Skeletal muscle satellite cell (primary cell): ENCODE data around the gene HACE1. TPM values are rescaled to one million over a fixed set of nuclear protein-coding genes. Genes with fewer than 3 reads are reported as not detected.
"Not testable (repeated sequence)": the region's sequence is repeated elsewhere in the genome, so short reads cannot be mapped to it uniquely, and the experiment has no call there.

Experiments
- H3K27me3 ChIP-seq: 2 replicates; pipeline ENCODE4 v1.7.0; 2013; ENCODE audit warnings: low read length; ENCODE audit not compliant: control insufficient read depth, insufficient read depth
- H3K36me3 ChIP-seq: 2 replicates; pipeline ENCODE4 v1.7.0; 2013; ENCODE audit warnings: mild to moderate bottlenecking, control low read depth, low read length; ENCODE audit not compliant: insufficient read depth
- H3K4me1 ChIP-seq: 2 replicates; pipeline ENCODE4 v1.7.0; 2013; ENCODE audit warnings: low read length; ENCODE audit not compliant: control insufficient read depth, insufficient read depth
- H3K4me2 ChIP-seq: 2 replicates; pipeline ENCODE4 v1.7.0; 2013; ENCODE audit warnings: mild to moderate bottlenecking, low read length
- H3K4me3 ChIP-seq: 2 replicates; pipeline ENCODE4 v1.7.0; 2013; ENCODE audit warnings: low read length
- H3K9ac ChIP-seq: 2 replicates; pipeline ENCODE4 v1.7.0; 2013; ENCODE audit warnings: mild to moderate bottlenecking, low read depth, low read length, moderate library complexity
- H3K9me3 ChIP-seq: replicated peaks from 2 replicates; pipeline ENCODE4 v1.7.0; 2013; ENCODE audit warnings: mild to moderate bottlenecking, control low read depth, low read length
- total RNA-seq: library from RNA; depleted of rRNA; stranded (reverse); fragments of >200 nt; gene quantifications from 2 replicates; pipeline ENCODE4 v1.2.3, GENCODE V29; 2012; rRNA removed

The HACE1 gene
- 7.6 and 10.9 TPM in 2 replicates for total RNA-seq

GRCh38 chr6:104859225-104860146 is at the start of gene HACE1:
Gene HACE1, minus strand, starts transcription at chr6:104859919. Its CDS starts 277 bp downstream, at chr6:104859642.
- H3K4me3 ChIP-seq, result peak within 1 kb of the TSS; percentile 99
- no peaks in the 10 kb centered on the region for H3K27me3 ChIP-seq
- no peaks in the 10 kb centered on the region for H3K9me3 ChIP-seq
- peak within 1 kb of the TSS; percentile 89 for H3K9ac ChIP-seq
- peak within 1 kb of the TSS; percentile 78 for H3K4me2 ChIP-seq
- H3K36me3 ChIP-seq, result no peaks in the 10 kb centered on the region
- H3K4me1 ChIP-seq, result peaks cover 9% of the 10 kb centered on the region

- H3K36me3 ChIP-seq, result no peaks in the 10 kb centered on the region
- no peak overlapping the region for H3K4me3 ChIP-seq
- no peaks in the 10 kb centered on the region for H3K9me3 ChIP-seq
- no peak overlapping the region for H3K4me2 ChIP-seq
- H3K4me1 ChIP-seq, result no peaks in the 10 kb centered on the region
- H3K27me3 ChIP-seq, result peaks cover 13% of the 10 kb centered on the region
- H3K9ac ChIP-seq, result no peak overlapping the region
Observed at GRCh38 chr6:104908888-104909525, 49.3 kb upstream of the HACE1 start.

GRCh38 chr6:104908031-104908887 is 48.5 kb upstream of the HACE1 start:
- H3K36me3 ChIP-seq, result no peaks in the 10 kb centered on the region
- H3K4me2 ChIP-seq, result no peak overlapping the region
- no peaks in the 10 kb centered on the region for H3K4me1 ChIP-seq
- H3K27me3 ChIP-seq, result peaks cover 13% of the 10 kb centered on the region
- no peak overlapping the region for H3K9ac ChIP-seq
- no peaks in the 10 kb centered on the region for H3K9me3 ChIP-seq
- H3K4me3 ChIP-seq, result no peak overlapping the region

- H3K4me1 ChIP-seq, H3K36me3 ChIP-seq, H3K4me3 ChIP-seq: not testable (repeated sequence)
Observed at GRCh38 chr6:104898893-104899292, 39.2 kb upstream of the HACE1 start.

GRCh38 chr6:104896914-104897313 is 37.2 kb upstream of the HACE1 start:
- H3K9ac ChIP-seq, result no peak overlapping the region
- no peak overlapping the region for H3K4me2 ChIP-seq
- no peaks in the 10 kb centered on the region for H3K36me3 ChIP-seq
- peaks cover 12% of the 10 kb centered on the region for H3K27me3 ChIP-seq
- no peaks in the 10 kb centered on the region for H3K4me1 ChIP-seq
- no peak overlapping the region for H3K4me3 ChIP-seq
- no peaks in the 10 kb centered on the region for H3K9me3 ChIP-seq

More at GRCh38 chr6:104898893-104899292, 39.2 kb upstream of the HACE1 start:
- H3K4me2 ChIP-seq, H3K27me3 ChIP-seq, H3K9me3 ChIP-seq, H3K9ac ChIP-seq: not testable (repeated sequence)

- H3K4me1 ChIP-seq, result no peaks in the 10 kb centered on the region
- H3K4me2 ChIP-seq, result no peak overlapping the region
- H3K9me3 ChIP-seq, result no peaks in the 10 kb centered on the region
- H3K36me3 ChIP-seq, result no peaks in the 10 kb centered on the region
- H3K9ac ChIP-seq, result no peak overlapping the region
- H3K27me3 ChIP-seq, result peaks cover 5% of the 10 kb centered on the region
- H3K4me3 ChIP-seq, result no peak overlapping the region
Observed at GRCh38 chr6:104888066-104888465, 28.3 kb upstream of the HACE1 start.

GRCh38 chr6:104887350-104887749 is 27.6 kb upstream of the HACE1 start:
- Histone ChIP-seq H3K9ac (no peak overlapping the region), H3K4me2 (no peak overlapping the region), H3K36me3 (no peaks in the 10 kb centered on the region), H3K9me3 (no peaks in the 10 kb centered on the region), H3K4me1 (no peaks in the 10 kb centered on the region), H3K4me3 (no peak overlapping the region), H3K27me3 (peaks cover 5% of the 10 kb centered on the region)

- no peak overlapping the region for H3K9ac ChIP-seq
- H3K4me2 ChIP-seq, result peak overlapping the region; percentile 12
- no peaks in the 10 kb centered on the region for H3K36me3 ChIP-seq
- H3K4me1 ChIP-seq, result no peaks in the 10 kb centered on the region
- no peaks in the 10 kb centered on the region for H3K9me3 ChIP-seq
- peaks cover 18% of the 10 kb centered on the region for H3K27me3 ChIP-seq
- H3K4me3 ChIP-seq, result no peak overlapping the region
Observed at GRCh38 chr6:104885518-104886043, 25.9 kb upstream of the HACE1 start.

- no peaks in the 10 kb centered on the region for H3K9me3 ChIP-seq
- peak overlapping the region; percentile 12 for H3K4me2 ChIP-seq
- H3K9ac ChIP-seq, result no peak overlapping the region
- no peaks in the 10 kb centered on the region for H3K36me3 ChIP-seq
- peaks cover 21% of the 10 kb centered on the region for H3K27me3 ChIP-seq
- no peaks in the 10 kb centered on the region for H3K4me1 ChIP-seq
- no peak overlapping the region for H3K4me3 ChIP-seq
Observed at GRCh38 chr6:104884867-104885517, 25.3 kb upstream of the HACE1 start.

- Histone ChIP-seq H3K9me3 (no peaks in the 10 kb centered on the region), H3K4me3 (no peak overlapping the region), H3K4me1 (no peaks in the 10 kb centered on the region), H3K4me2 (no peak overlapping the region), H3K36me3 (no peaks in the 10 kb centered on the region), H3K27me3 (peaks cover 28% of the 10 kb centered on the region), H3K9ac (no peak overlapping the region)
Observed at GRCh38 chr6:104881964-104882668, 22.4 kb upstream of the HACE1 start.
